ENCODE measurements around the gene EXOC4. TPM values are rescaled to one million over a fixed set of nuclear protein-coding genes. Genes with fewer than 3 reads are reported as not detected.

Gene EXOC4
- total RNA-seq, 1 experiment from 2014 or later: 71.0 TPM

GRCh38 chr7:133997463-133997862 is 744.6 kb downstream of the EXOC4 start:
- no peak for DNase-seq (ENCODE audit: low read depth, low spot score)
- Histone ChIP-seq H3K4me3 (ENCODE audit: low read depth in 2 of 2, low read length in 2 of 2) (no peak overlapping the region), H3K9me3 (ENCODE audit: control insufficient read depth, insufficient read depth, low read depth, low read length) (no peaks in the 10 kb centered on the region), H3K36me3 (ENCODE audit: control insufficient read depth, insufficient read depth, low read length) (no peaks in the 10 kb centered on the region), H3K27ac (ENCODE audit: low read length) (no peak overlapping the region), H3K4me1 (ENCODE audit: control insufficient read depth, insufficient read depth, low read length) (no peaks in the 10 kb centered on the region), H3K27me3 (ENCODE audit: control insufficient read depth, insufficient read depth, low read length) (no peaks in the 10 kb centered on the region)
- in situ Hi-C loops (cut with HindIII; ENCODE audit: low pct_unique_long_range_greater_than_20kb, low sequenced_read_pairs) (no loop called here), intact Hi-C loops (cut with micrococcal nuclease; ENCODE audit: unreplicated experiment) (no loop called here)
- no peak for TF ChIP-seq SIN3A (IDR thresholded peaks at IDR 0.05; ENCODE audit: borderline replicate concordance, insufficient read depth, low read depth, low read length)
- TF ChIP-seq, protein P1, sequence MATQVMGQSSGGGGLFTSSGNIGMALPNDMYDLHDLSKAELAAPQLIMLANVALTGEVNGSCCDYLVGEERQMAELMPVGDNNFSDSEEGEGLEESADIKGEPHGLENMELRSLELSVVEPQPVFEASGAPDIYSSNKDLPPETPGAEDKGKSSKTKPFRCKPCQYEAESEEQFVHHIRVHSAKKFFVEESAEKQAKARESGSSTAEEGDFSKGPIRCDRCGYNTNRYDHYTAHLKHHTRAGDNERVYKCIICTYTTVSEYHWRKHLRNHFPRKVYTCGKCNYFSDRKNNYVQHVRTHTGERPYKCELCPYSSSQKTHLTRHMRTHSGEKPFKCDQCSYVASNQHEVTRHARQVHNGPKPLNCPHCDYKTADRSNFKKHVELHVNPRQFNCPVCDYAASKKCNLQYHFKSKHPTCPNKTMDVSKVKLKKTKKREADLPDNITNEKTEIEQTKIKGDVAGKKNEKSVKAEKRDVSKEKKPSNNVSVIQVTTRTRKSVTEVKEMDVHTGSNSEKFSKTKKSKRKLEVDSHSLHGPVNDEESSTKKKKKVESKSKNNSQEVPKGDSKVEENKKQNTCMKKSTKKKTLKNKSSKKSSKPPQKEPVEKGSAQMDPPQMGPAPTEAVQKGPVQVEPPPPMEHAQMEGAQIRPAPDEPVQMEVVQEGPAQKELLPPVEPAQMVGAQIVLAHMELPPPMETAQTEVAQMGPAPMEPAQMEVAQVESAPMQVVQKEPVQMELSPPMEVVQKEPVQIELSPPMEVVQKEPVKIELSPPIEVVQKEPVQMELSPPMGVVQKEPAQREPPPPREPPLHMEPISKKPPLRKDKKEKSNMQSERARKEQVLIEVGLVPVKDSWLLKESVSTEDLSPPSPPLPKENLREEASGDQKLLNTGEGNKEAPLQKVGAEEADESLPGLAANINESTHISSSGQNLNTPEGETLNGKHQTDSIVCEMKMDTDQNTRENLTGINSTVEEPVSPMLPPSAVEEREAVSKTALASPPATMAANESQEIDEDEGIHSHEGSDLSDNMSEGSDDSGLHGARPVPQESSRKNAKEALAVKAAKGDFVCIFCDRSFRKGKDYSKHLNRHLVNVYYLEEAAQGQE (IDR thresholded peaks at IDR 0.05; ENCODE audit: insufficient read depth in 1 of 2, low read depth in 2 of 2, low read length in 1 of 2): no peak
- no peak for TF ChIP-seq CTCF (IDR thresholded peaks at IDR 0.05)
- TF ChIP-seq TCF7L2 (IDR thresholded peaks at IDR 0.05; ENCODE audit: low read depth, low read length): no peak
- no peak for TF ChIP-seq POLR2AphosphoS5 (IDR thresholded peaks at IDR 0.05; ENCODE audit: low read depth, low read length)
- ATAC-seq: no peak
- no TSS peak for BruUV-seq (replicated peaks)
- ChIA-PET POLR2A (no interaction called here), CTCF (no interaction called here)

DNA sequence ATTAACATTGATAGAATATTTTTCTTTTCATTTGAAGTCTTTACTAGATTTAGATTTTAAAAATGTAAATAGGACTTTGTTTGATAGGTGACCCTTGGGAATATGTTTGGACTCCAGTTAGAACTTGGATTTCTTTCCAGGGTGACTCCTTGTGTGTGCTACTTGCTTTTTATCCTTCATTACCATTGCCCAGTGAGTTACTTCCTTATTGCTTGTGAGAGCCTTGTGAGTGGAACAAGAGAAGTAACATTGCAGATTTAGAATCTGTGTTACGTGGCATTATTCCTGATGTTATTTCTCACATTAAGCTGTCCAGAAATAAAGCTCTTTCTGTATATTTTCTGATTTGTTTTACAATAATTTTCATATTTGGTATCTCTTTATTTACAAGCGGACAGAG is 746.3 kb downstream of the EXOC4 start:
- ATAC-seq: no peak
- H3K4me1 ChIP-seq (ENCODE audit: control insufficient read depth, insufficient read depth, low read length): no peaks in the 10 kb centered on the region
- ChIA-PET CTCF (no interaction called here), POLR2A (no interaction called here)
- in situ Hi-C loops (cut with HindIII; ENCODE audit: low pct_unique_long_range_greater_than_20kb, low sequenced_read_pairs) (no loop called here), intact Hi-C loops (cut with micrococcal nuclease; ENCODE audit: unreplicated experiment) (no loop called here)
- H3K9me3 ChIP-seq (ENCODE audit: control insufficient read depth, insufficient read depth, low read depth, low read length): no peaks in the 10 kb centered on the region
- H3K27ac ChIP-seq (ENCODE audit: low read length): no peak overlapping the region
- no peak for DNase-seq (ENCODE audit: low read depth, low spot score)
- H3K27me3 ChIP-seq (ENCODE audit: control insufficient read depth, insufficient read depth, low read length): no peaks in the 10 kb centered on the region
- no peaks in the 10 kb centered on the region for H3K36me3 ChIP-seq (ENCODE audit: control insufficient read depth, insufficient read depth, low read length)
- no peak overlapping the region for H3K4me3 ChIP-seq (ENCODE audit: low read depth in 2 of 2, low read length in 2 of 2)
- TF ChIP-seq SIN3A (IDR thresholded peaks at IDR 0.05; ENCODE audit: borderline replicate concordance, insufficient read depth, low read depth, low read length) (no peak), CTCF (IDR thresholded peaks at IDR 0.05) (no peak), POLR2AphosphoS5 (IDR thresholded peaks at IDR 0.05; ENCODE audit: low read depth, low read length) (no peak)
- no TSS peak for BruUV-seq (replicated peaks)

Measured in Panc1 (cell line).